Panc1 (cell line): ENCODE results near the gene ORAI1. TPM values are rescaled to one million over a fixed set of nuclear protein-coding genes. Genes with fewer than 3 reads are reported as not detected.

Experiments
- ATAC-seq: fragments of 200-7000 bp; cut with Tn5 transposase; 2 replicates; pipeline ENCODE4 v1.9.1; 2020; ENCODE audit warnings: mild to moderate bottlenecking, moderate library complexity
- BruUV-seq: library from RNA; stranded (reverse); fragments of 400-500 nt; replicated peaks from 2 replicates; lab custom pipeline; 2021; lab: Mats Ljungman, UMichigan
- CTCF ChIA-PET: fragments of 300-600 bp; sonication (Branson Sonifier 250); formaldehyde crosslinking; loops from one replicate; lab custom pipeline; 2022; ENCODE audit warnings: antibody characterized with exemption; lab: Charles Lee
- POLR2A ChIA-PET: fragments of 300-600 bp; sonication (Branson Sonifier 250); formaldehyde crosslinking; loops from one replicate; lab custom pipeline; 2022; ENCODE audit warnings: antibody characterized with exemption; lab: Charles Lee
- DNase-seq: peaks from one replicate; pipeline ENCODE4 v3.0.0-alpha.2; 2010; ENCODE audit warnings: low read depth, low spot score
- H3K27ac ChIP-seq: 2 replicates; pipeline ENCODE4 v1.5.1; 2011; ENCODE audit warnings: mild to moderate bottlenecking, low read length, inconsistent platforms
- H3K27me3 ChIP-seq: fragments of 200-500 bp; sonication (Bioruptor generic); 2 replicates; pipeline ENCODE4 v1.6.0; 2014; ENCODE audit warnings: low read length, inconsistent platforms; ENCODE audit not compliant: control insufficient read depth, insufficient read depth
- H3K36me3 ChIP-seq: fragments of 200-500 bp; sonication (Bioruptor generic); 2 replicates; pipeline ENCODE4 v1.5.1; 2014; ENCODE audit warnings: inconsistent platforms, mild to moderate bottlenecking, low read length, moderate library complexity; ENCODE audit not compliant: control insufficient read depth, insufficient read depth
- H3K4me1 ChIP-seq: 2 replicates; pipeline ENCODE4 v1.5.1; 2011; ENCODE audit warnings: inconsistent platforms, mild to moderate bottlenecking, low read length, moderate library complexity; ENCODE audit not compliant: control insufficient read depth, insufficient read depth
- H3K4me3 ChIP-seq, 2 experiments: 2 replicates each; pipeline ENCODE4 v1.5.1; 2011 to 2012; ENCODE audit warnings: low read depth in 2 of 2, low read length in 2 of 2, mild to moderate bottlenecking in 2 of 2, inconsistent platforms in 1 of 2, moderate library complexity in 1 of 2
- H3K9me3 ChIP-seq: fragments of 200-500 bp; sonication (Bioruptor generic); 2 replicates; pipeline ENCODE4 v1.5.1; 2014; ENCODE audit warnings: low read depth, mild to moderate bottlenecking, inconsistent platforms, low read length, moderate library complexity; ENCODE audit not compliant: control insufficient read depth, insufficient read depth
- POLR2AphosphoS5 ChIP-seq: IDR thresholded peaks from 2 replicates; pipeline ENCODE4 v1.6.1; 2012; ENCODE audit warnings: mild to moderate bottlenecking, low read depth, low read length, moderate library complexity
- REST ChIP-seq, 2 experiments: IDR thresholded peaks; 2 replicates each; pipeline ENCODE4 v1.6.1; 2011 to 2012; ENCODE audit warnings: low read depth in 2 of 2, control low read depth in 1 of 2, low read length in 1 of 2, mild to moderate bottlenecking in 1 of 2, moderate library complexity in 1 of 2; ENCODE audit not compliant: insufficient read depth in 1 of 2
- SIN3A ChIP-seq: IDR thresholded peaks from 2 replicates; pipeline ENCODE4 v1.6.1; 2012; ENCODE audit warnings: low read depth, mild to moderate bottlenecking, low read length, moderate library complexity, borderline replicate concordance; ENCODE audit not compliant: insufficient read depth
- TCF7L2 ChIP-seq: IDR thresholded peaks from 2 replicates; pipeline ENCODE4 v1.6.1; 2011; ENCODE audit warnings: mild to moderate bottlenecking, low read depth, low read length, inconsistent platforms
- in situ Hi-C: cut with HindIII; loops from 2 replicates; pipeline ENCODE4 v1.10.0; 2016; ENCODE audit warnings: low sequenced_read_pairs, low pct_unique_long_range_greater_than_20kb
- intact Hi-C: fragments of 100-400 bp; cut with micrococcal nuclease; formaldehyde crosslinking; loops from one replicate; pipeline ENCODE4 v1.10.0; 2022; ENCODE audit not compliant: unreplicated experiment
- total RNA-seq: library from RNA; stranded (reverse); gene quantifications from one replicate; pipeline ENCODE4 v1.2.1, GENCODE V29; 2021; ENCODE audit not compliant: unreplicated experiment
- TF ChIP-seq, protein P1 (sequence below): fragments of 450-650 bp; IDR thresholded peaks from 2 replicates; pipeline ENCODE4 v1.5.1; 2017; ENCODE audit warnings: mild to moderate bottlenecking

ORAI1 gene
- total RNA-seq, 1 experiment from 2014 or later: 36.7 TPM

DNA sequence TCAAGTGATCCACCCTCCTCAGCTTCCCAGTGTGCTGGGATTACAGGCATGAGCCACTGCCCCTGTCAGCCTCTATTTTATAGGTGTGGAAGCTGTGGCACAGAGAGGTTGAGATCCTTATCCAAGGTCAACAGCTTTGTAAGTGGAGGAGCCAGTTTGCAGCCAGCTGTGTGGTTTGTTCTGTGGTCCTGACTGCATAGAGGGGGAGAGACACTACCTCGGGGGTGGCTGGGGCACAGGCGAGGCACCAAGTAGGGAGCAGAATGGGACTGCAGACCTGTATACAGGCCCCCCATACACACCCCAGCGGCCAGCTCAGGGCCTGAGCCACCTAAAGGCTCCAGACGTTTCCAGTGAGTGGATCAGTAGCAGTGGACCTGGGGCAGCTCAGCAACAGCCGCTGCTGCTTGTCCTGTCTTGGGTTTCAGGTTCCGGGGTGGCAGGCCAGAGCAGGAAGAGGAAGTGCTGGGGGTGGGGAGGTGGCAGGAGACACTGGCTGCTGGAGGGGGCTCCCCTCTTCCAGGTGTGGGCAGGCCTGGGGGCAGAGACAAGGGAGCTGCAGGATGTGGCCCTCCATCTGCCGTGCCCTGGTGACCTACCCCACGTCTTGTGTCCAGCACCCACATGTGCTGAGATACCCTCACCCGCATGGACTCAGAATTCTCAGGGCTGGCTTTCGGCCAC is 11.0 kb downstream of the ORAI1 start:
- BruUV-seq: no TSS peak
- H3K9me3 ChIP-seq: no peaks in the 10 kb centered on the region
- no peak for DNase-seq
- CTCF ChIA-PET: interaction anchor here (0.6 to 0.8 kb wide), 2 partner anchors 12 to 31 kb away, joined by 8 to 11 read pairs; no protein-coding TSS in a partner anchor
- H3K27me3 ChIP-seq: no peaks in the 10 kb centered on the region
- H3K4me3 ChIP-seq: no peak overlapping the region
- POLR2A ChIA-PET: no interaction called here
- peaks cover 9% of the 10 kb centered on the region for H3K4me1 ChIP-seq
- TF ChIP-seq POLR2AphosphoS5: no peak
- TF ChIP-seq TCF7L2: no peak
- no peak for TF ChIP-seq REST (IDR thresholded peaks at IDR 0.05; ENCODE audit: insufficient read depth in 1 of 2, low read depth in 2 of 2, low read length in 1 of 2)
- TF ChIP-seq, protein P1, sequence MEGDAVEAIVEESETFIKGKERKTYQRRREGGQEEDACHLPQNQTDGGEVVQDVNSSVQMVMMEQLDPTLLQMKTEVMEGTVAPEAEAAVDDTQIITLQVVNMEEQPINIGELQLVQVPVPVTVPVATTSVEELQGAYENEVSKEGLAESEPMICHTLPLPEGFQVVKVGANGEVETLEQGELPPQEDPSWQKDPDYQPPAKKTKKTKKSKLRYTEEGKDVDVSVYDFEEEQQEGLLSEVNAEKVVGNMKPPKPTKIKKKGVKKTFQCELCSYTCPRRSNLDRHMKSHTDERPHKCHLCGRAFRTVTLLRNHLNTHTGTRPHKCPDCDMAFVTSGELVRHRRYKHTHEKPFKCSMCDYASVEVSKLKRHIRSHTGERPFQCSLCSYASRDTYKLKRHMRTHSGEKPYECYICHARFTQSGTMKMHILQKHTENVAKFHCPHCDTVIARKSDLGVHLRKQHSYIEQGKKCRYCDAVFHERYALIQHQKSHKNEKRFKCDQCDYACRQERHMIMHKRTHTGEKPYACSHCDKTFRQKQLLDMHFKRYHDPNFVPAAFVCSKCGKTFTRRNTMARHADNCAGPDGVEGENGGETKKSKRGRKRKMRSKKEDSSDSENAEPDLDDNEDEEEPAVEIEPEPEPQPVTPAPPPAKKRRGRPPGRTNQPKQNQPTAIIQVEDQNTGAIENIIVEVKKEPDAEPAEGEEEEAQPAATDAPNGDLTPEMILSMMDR: no peak
- no peak for TF ChIP-seq SIN3A
- intact Hi-C loops: no loop called here
- no peak overlapping the region for H3K27ac ChIP-seq
- in situ Hi-C loops: no loop called here
- peak; percentile 40; the same call in 1 of the 2 replicates for ATAC-seq
- H3K36me3 ChIP-seq: no peaks in the 10 kb centered on the region

DNA sequence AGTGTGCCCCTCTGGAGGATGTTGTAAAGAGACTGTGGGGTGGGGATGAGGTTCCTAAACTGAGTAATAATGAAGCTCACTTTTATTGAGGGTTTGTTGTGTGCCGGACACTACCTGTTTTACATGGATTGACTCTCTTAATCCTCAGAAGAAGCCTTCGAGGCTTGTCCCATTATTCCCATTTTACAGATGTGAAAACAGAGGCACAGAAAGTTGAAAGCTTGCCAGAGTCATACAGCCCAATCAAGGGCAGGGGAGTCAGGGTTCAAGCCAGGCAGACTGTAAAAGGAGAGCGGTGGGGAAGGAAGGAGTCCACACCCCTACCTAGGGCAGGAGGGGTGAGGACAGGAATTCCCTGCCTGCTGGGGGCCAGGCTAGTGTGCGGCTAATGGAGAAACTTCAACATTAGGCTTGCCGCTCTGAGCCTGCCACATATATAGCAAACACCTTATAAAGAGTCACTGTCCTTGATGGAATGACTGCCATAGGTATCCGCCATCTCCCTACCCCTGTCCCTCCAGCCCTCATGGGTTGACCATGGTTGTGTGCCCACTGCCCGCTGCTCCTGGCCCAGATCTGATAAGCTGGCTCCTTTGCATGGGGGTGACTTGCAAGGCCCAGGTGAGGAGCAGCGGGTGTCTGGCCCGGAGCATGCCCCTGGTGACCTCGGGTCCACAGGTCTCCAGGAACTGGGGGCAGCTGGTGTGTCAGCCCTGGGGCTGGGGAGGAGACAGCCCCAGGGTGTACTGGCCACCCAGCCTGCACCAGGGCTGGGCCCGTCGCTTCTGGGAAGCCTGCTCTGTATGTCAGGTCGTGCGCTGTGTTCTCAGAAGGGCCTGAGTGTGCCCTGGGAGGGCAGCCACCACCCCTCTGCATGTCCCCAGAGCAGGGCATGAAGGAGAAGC is 12.2 kb downstream of the ORAI1 start:
- TF ChIP-seq TCF7L2: no peak
- no peak for TF ChIP-seq REST (IDR thresholded peaks at IDR 0.05; ENCODE audit: insufficient read depth in 1 of 2, low read depth in 2 of 2, low read length in 1 of 2)
- TF ChIP-seq POLR2AphosphoS5: no peak
- TF ChIP-seq, protein P1: no peak
- TF ChIP-seq SIN3A: no peak
- H3K36me3 ChIP-seq: no peaks in the 10 kb centered on the region
- H3K9me3 ChIP-seq: no peaks in the 10 kb centered on the region
- ChIA-PET CTCF (no interaction called here), POLR2A (no interaction called here)
- DNase-seq: no peak
- no peak overlapping the region for H3K4me3 ChIP-seq
- H3K27me3 ChIP-seq: no peaks in the 10 kb centered on the region
- intact Hi-C loops (no loop called here), in situ Hi-C loops (no loop called here)
- TSS peak; percentile 43 for BruUV-seq
- no peak overlapping the region for H3K27ac ChIP-seq
- ATAC-seq: no peak
- H3K4me1 ChIP-seq: no peaks in the 10 kb centered on the region
